HG03039 (cell line): ENCODE results near the gene MYRF.

Experiments used
- ATAC-seq: cut with Tn5 transposase; IDR thresholded peaks from one replicate; pipeline ENCODE4 v1.9.1; 2021; ENCODE audit warnings: mild to moderate bottlenecking, moderate library complexity; ENCODE audit not compliant: unreplicated experiment

MYRF gene

GRCh38 chr11:61815790-61816735, 63.6 kb downstream of the MYRF start:
- ATAC-seq = peak; percentile 5

- ATAC-seq = peak; percentile 43
Measured at GRCh38 chr11:61816736-61817455, 64.5 kb downstream of the MYRF start, which contains the start of gene FADS1. Gene FADS1, minus strand, starts transcription at chr11:61817003. Its CDS starts 74 bp downstream, at chr11:61816929.

- no peak for ATAC-seq
Measured at GRCh38 chr11:61817471-61818202, 65.2 kb downstream of the MYRF start.

GRCh38 chr11:61820174-61820573, 67.7 kb downstream of the MYRF start:
- ATAC-seq = no peak

GRCh38 chr11:61826930-61827570, 74.6 kb downstream of the MYRF start:
- peak; percentile 3 for ATAC-seq

GRCh38 chr11:61827571-61828378, 75.3 kb downstream of the MYRF start, which contains the start of gene FADS2:
Gene FADS2, plus strand, starts transcription at chr11:61828300. Its CDS starts 91 bp downstream, at chr11:61828391.
- peak; percentile 57 for ATAC-seq

- ATAC-seq = no peak
Measured at GRCh38 chr11:61828379-61828628, 75.9 kb downstream of the MYRF start.

GRCh38 chr11:61828629-61829407, 76.4 kb downstream of the MYRF start:
- ATAC-seq = no peak

GRCh38 chr11:61829806-61830205, 77.4 kb downstream of the MYRF start:
- no peak for ATAC-seq

- ATAC-seq = no peak
Measured at GRCh38 chr11:61830237-61831105, 78.0 kb downstream of the MYRF start.

- ATAC-seq = no peak
Measured at GRCh38 chr11:61832207-61832606, 79.8 kb downstream of the MYRF start.

- no peak for ATAC-seq
Measured at GRCh38 chr11:61832754-61833153, 80.3 kb downstream of the MYRF start.

GRCh38 chr11:61833471-61833870, 81.0 kb downstream of the MYRF start:
- no peak for ATAC-seq

GRCh38 chr11:61833926-61834277, 81.5 kb downstream of the MYRF start:
- ATAC-seq = no peak

GRCh38 chr11:61834278-61835048, 82.0 kb downstream of the MYRF start:
- ATAC-seq = peak; percentile 75

- ATAC-seq = no peak
Measured at GRCh38 chr11:61836193-61836592, 83.8 kb downstream of the MYRF start.

- ATAC-seq = no peak
Measured at GRCh38 chr11:61837411-61838005, 85.1 kb downstream of the MYRF start.
